SIG-M5 (cell line): ENCODE data around the gene CSH1.
"Not testable (repeated sequence)": the region's sequence is repeated elsewhere in the genome, so short reads cannot be mapped to it uniquely, and the experiment has no call there.

Experiments used
- DNase-seq: peaks from one replicate; lab custom pipeline; 2025; lab: John Stamatoyannopoulos, UW

CSH1 gene

GRCh38 chr17:63896524-63897354 lies at the start of gene CSH1:
CSH1 (minus strand) TSS chr17:63896574; CDS start chr17:63896511, 63 bp downstream.
- DNase-seq: not testable (repeated sequence)

GRCh38 chr17:63945784-63946439 lies 49.5 kb upstream of the CSH1 start:
- no peak for DNase-seq

- DNase-seq: no peak
These were observed 48.5 kb upstream of the CSH1 start for GRCh38 chr17:63944736-63945499.

GRCh38 chr17:63943745-63944144 lies 47.4 kb upstream of the CSH1 start:
- DNase-seq: no peak

- no peak for DNase-seq
These were observed 46.1 kb upstream of the CSH1 start for GRCh38 chr17:63942309-63942985.

- no peak for DNase-seq
These were observed 45.4 kb upstream of the CSH1 start for GRCh38 chr17:63941751-63942150.

- no peak for DNase-seq
These were observed 44.8 kb upstream of the CSH1 start for GRCh38 chr17:63941162-63941561.

- DNase-seq: no peak
These were observed 44.2 kb upstream of the CSH1 start for GRCh38 chr17:63940584-63940983.

GRCh38 chr17:63939884-63940283 lies 43.5 kb upstream of the CSH1 start:
- no peak for DNase-seq

- no peak for DNase-seq
These were observed 43.0 kb upstream of the CSH1 start for GRCh38 chr17:63939401-63939800.

- DNase-seq: no peak
These were observed 41.5 kb upstream of the CSH1 start for GRCh38 chr17:63937920-63938319.

- DNase-seq: no peak
These were observed 40.9 kb upstream of the CSH1 start for GRCh38 chr17:63937319-63937718.

- DNase-seq: no peak
These were observed 38.1 kb upstream of the CSH1 start for GRCh38 chr17:63934183-63935112.

GRCh38 chr17:63933598-63933997 lies 37.2 kb upstream of the CSH1 start:
- DNase-seq: no peak

- DNase-seq: no peak
These were observed 36.3 kb upstream of the CSH1 start for GRCh38 chr17:63932721-63933120.

GRCh38 chr17:63931981-63932561 lies 35.7 kb upstream of the CSH1 start, which contains the start of gene CD79B:
CD79B (minus strand) TSS chr17:63932331; CDS start chr17:63932261, 70 bp downstream.
- no peak for DNase-seq

GRCh38 chr17:63930951-63931575 lies 34.7 kb upstream of the CSH1 start:
- DNase-seq: no peak

- no peak for DNase-seq
These were observed 33.7 kb upstream of the CSH1 start for GRCh38 chr17:63929860-63930766.
